GM12872 (cell line): ENCODE measurements around the gene PITX2.

Source experiments
- CTCF ChIP-seq: IDR thresholded peaks from 3 replicates; pipeline ENCODE4 v1.5.1; 2011; ENCODE audit warnings: low read depth, mild to moderate bottlenecking, low read length, moderate library complexity; ENCODE audit not compliant: insufficient read depth

PITX2 gene

GRCh38 chr4:110610940-110611831, 11.7 kb downstream of the PITX2 start:
- TF ChIP-seq CTCF = no peak

GRCh38 chr4:110610620-110610939, 12.3 kb downstream of the PITX2 start:
- no peak for TF ChIP-seq CTCF

- TF ChIP-seq CTCF = no peak
These were observed 13.7 kb downstream of the PITX2 start for GRCh38 chr4:110609044-110609750.

GRCh38 chr4:110605077-110605476, 17.8 kb downstream of the PITX2 start:
- no peak for TF ChIP-seq CTCF

- TF ChIP-seq CTCF = no peak
These were observed 20.8 kb downstream of the PITX2 start for GRCh38 chr4:110602061-110602460.

GRCh38 chr4:110597582-110597981, 25.3 kb downstream of the PITX2 start:
- no peak for TF ChIP-seq CTCF

- no peak for TF ChIP-seq CTCF
These were observed 26.4 kb downstream of the PITX2 start for GRCh38 chr4:110596431-110596830.
